Endothelial cell (in vitro differentiated cells): ENCODE measurements around the gene ARTN. TPM values are rescaled to one million over a fixed set of nuclear protein-coding genes. Genes with fewer than 3 reads are reported as not detected.
A peak's percentile ranks its signal among the peaks of the same experiment; 100 is the strongest.

Experiments
- DNase-seq: peaks from one replicate; pipeline ENCODE4 v3.0.0; 2021; ENCODE audit warnings: low spot score
- H3K27ac Mint-ChIP-seq: one replicate; pipeline ENCODE4 v1.8.0; 2021; ENCODE audit warnings: mixed read lengths, inconsistent platforms; ENCODE audit not compliant: unreplicated experiment
- H3K27me3 Mint-ChIP-seq: one replicate; pipeline ENCODE4 v1.8.0; 2021; ENCODE audit warnings: mild to moderate bottlenecking, moderate library complexity, mixed read lengths, inconsistent platforms; ENCODE audit not compliant: unreplicated experiment
- H3K36me3 Mint-ChIP-seq: one replicate; pipeline ENCODE4 v1.8.0; 2021; ENCODE audit warnings: mild to moderate bottlenecking, low read depth, mixed read lengths, inconsistent platforms; ENCODE audit not compliant: unreplicated experiment
- H3K4me1 Mint-ChIP-seq: one replicate; pipeline ENCODE4 v1.8.0; 2021; ENCODE audit warnings: mild to moderate bottlenecking, mixed read lengths, inconsistent platforms; ENCODE audit not compliant: unreplicated experiment
- H3K4me3 Mint-ChIP-seq: one replicate; pipeline ENCODE4 v1.8.0; 2021; ENCODE audit warnings: mild to moderate bottlenecking, mixed read lengths, inconsistent platforms; ENCODE audit not compliant: unreplicated experiment
- H3K9me3 Mint-ChIP-seq: one replicate; pipeline ENCODE4 v1.8.0; 2021; ENCODE audit warnings: mixed read lengths, inconsistent platforms; ENCODE audit not compliant: unreplicated experiment
- total RNA-seq: library from RNA; stranded (reverse); fragmentation: NEBNext Ultra II Directional; extraction: Animal tissue kit (Norgen Biotek cat#: 25700); gene quantifications from one replicate; pipeline ENCODE4 v1.2.1, GENCODE V29; 2021; ENCODE audit not compliant: unreplicated experiment
- TF ChIP-seq, protein P1 (sequence below): fragments of 200-600 bp; sonication (generic); IDR thresholded peaks from one replicate; pipeline ENCODE4 v1.5.0; 2021; ENCODE audit warnings: antibody characterized with exemption; ENCODE audit not compliant: unreplicated experiment

Gene ARTN
- total RNA-seq, 1 donor from 2014 or later: 0.67 TPM

DNA sequence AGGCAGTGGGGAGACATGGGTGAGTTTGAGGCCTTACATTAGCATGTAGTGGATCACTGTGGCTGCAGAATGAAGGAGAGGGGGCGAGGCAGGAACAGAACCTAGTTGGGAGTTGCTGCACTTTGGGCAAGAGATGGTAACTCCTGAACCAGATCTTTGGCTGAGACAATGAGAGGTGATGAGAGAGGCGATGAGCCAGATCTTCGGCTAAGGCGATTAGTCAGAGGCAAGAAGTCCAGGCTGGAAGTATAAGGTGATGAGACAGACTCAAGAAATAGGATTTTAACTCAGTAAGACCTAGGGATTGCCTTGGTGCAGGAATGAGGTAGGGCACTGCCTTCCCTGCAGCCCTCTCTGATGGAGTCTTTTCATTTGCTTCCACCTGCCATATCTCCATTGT, 9.1 kb upstream of the ARTN start:
- Mint-ChIP-seq H3K27me3 (peaks cover 3% of the 10 kb centered on the region), H3K27ac (no peak overlapping the region), H3K9me3 (no peaks in the 10 kb centered on the region), H3K36me3 (peaks cover 15% of the 10 kb centered on the region), H3K4me3 (no peak overlapping the region), H3K4me1 (no peaks in the 10 kb centered on the region)
- no peak for DNase-seq
- TF ChIP-seq, protein P1, sequence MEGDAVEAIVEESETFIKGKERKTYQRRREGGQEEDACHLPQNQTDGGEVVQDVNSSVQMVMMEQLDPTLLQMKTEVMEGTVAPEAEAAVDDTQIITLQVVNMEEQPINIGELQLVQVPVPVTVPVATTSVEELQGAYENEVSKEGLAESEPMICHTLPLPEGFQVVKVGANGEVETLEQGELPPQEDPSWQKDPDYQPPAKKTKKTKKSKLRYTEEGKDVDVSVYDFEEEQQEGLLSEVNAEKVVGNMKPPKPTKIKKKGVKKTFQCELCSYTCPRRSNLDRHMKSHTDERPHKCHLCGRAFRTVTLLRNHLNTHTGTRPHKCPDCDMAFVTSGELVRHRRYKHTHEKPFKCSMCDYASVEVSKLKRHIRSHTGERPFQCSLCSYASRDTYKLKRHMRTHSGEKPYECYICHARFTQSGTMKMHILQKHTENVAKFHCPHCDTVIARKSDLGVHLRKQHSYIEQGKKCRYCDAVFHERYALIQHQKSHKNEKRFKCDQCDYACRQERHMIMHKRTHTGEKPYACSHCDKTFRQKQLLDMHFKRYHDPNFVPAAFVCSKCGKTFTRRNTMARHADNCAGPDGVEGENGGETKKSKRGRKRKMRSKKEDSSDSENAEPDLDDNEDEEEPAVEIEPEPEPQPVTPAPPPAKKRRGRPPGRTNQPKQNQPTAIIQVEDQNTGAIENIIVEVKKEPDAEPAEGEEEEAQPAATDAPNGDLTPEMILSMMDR: no peak

DNA sequence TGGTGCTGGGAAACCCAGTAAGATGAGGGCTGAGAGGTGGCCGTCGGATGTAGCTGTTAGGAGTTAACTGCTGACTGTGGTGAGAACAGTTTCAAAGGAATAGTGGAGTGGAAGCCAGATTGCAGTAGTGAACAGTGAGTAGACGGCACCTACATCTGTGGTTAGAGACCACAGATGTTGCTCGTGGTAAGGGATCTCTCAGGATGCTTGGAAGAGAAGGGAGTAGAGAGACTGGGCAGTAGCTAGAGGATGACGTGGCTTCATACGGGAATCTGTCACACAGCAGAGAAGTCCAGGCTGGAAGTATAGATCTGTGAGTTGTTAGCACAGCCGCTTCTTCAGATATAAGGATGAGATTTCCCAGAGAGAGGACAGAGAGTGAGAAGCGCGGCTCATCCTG, 7.8 kb upstream of the ARTN start:
- no peak overlapping the region for H3K27ac Mint-ChIP-seq

DNA sequence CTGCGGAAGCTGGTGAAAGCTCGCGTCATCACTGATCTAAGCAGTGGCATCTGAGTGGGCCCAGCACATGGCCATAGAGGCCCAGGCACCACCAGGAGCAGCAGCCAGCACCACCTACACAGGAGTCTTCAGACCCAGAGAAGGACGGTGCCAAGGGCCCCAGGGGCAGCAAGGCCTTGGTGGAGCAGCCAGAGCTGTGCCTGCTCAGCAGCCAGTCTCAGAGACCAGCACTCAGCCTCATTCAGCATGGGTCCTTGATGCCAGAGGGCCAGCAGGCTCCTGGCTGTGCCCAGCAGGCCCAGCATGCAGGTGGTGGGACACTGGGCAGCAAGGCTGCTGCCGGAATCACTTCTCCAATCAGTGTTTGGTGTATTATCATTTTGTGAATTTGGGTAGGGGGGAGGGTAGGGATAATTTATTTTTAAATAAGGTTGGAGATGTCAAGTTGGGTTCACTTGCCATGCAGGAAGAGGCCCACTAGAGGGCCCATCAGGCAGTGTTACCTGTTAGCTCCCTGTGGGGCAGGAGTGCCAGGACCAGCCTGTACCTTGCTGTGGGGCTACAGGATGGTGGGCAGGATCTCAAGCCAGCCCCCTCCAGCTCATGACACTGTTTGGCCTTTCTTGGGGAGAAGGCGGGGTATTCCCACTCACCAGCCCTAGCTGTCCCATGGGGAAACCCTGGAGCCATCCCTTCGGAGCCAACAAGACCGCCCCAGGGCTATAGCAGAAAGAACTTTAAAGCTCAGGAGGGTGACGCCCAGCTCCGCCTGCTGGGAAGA, 3.2 kb upstream of the ARTN start:
- Mint-ChIP-seq H3K9me3 (no peaks in the 10 kb centered on the region), H3K4me3 (no peak overlapping the region), H3K27me3 (peaks cover 10% of the 10 kb centered on the region), H3K4me1 (peaks cover 4% of the 10 kb centered on the region), H3K27ac (no peak overlapping the region), H3K36me3 (peaks cover 13% of the 10 kb centered on the region)
- DNase-seq: peak; percentile 40
- TF ChIP-seq, protein P1: peak; percentile 68

More for the DNA sequence above, 7.8 kb upstream of the ARTN start:
- Mint-ChIP-seq H3K4me3 (no peak overlapping the region), H3K9me3 (no peaks in the 10 kb centered on the region), H3K27me3 (no peaks in the 10 kb centered on the region), H3K36me3 (peaks cover 15% of the 10 kb centered on the region), H3K4me1 (no peaks in the 10 kb centered on the region)
- TF ChIP-seq, protein P1: no peak
- DNase-seq: no peak

GRCh38 chr1:43930949-43931275, 2.7 kb upstream of the ARTN start:
- Mint-ChIP-seq H3K4me3 (no peak overlapping the region), H3K36me3 (peaks cover 8% of the 10 kb centered on the region), H3K27ac (no peak overlapping the region), H3K27me3 (peaks cover 12% of the 10 kb centered on the region), H3K4me1 (peaks cover 4% of the 10 kb centered on the region), H3K9me3 (no peaks in the 10 kb centered on the region)
- TF ChIP-seq, protein P1: no peak
- DNase-seq: no peak
